Smooth muscle cell (in vitro differentiated cells): ENCODE data around the gene GNAI1. TPM values are rescaled to one million over a fixed set of nuclear protein-coding genes. Genes with fewer than 3 reads are reported as not detected.

Experiments used
- DNase-seq: peaks from one replicate; lab custom pipeline; 2025; ENCODE audit not compliant: unreplicated experiment; lab: John Stamatoyannopoulos, UW
- H2AFZ ChIP-seq: fragments of 200-600 bp; sonication (generic); 2 replicates; pipeline ENCODE4 v1.6.0; 2016; ENCODE audit warnings: antibody characterized with exemption, low read depth, mild to moderate bottlenecking
- H3F3A ChIP-seq: fragments of 200-600 bp; sonication (generic); 2 replicates; pipeline ENCODE4 v1.6.0; 2017; ENCODE audit warnings: antibody characterized with exemption, low read depth
- H3K27ac ChIP-seq: fragments of 200-600 bp; sonication (generic); 2 replicates; pipeline ENCODE4 v1.5.1; 2016; ENCODE audit warnings: low read depth, mild to moderate bottlenecking
- H3K27me3 ChIP-seq: fragments of 200-600 bp; sonication (generic); 2 replicates; pipeline ENCODE4 v1.6.1; 2016; ENCODE audit warnings: low read depth, mild to moderate bottlenecking
- H3K36me3 ChIP-seq: fragments of 200-600 bp; sonication (generic); 2 replicates; pipeline ENCODE4 v1.5.1; 2016; ENCODE audit warnings: low read depth
- H3K4me1 ChIP-seq: fragments of 200-600 bp; sonication (generic); 2 replicates; pipeline ENCODE4 v1.5.1; 2016; ENCODE audit warnings: low read depth
- H3K4me2 ChIP-seq: fragments of 200-600 bp; sonication (generic); 2 replicates; pipeline ENCODE4 v1.6.0; 2016; ENCODE audit warnings: mild to moderate bottlenecking
- H3K4me3 ChIP-seq: fragments of 200-600 bp; sonication (generic); 2 replicates; pipeline ENCODE4 v1.5.1; 2016; ENCODE audit warnings: mild to moderate bottlenecking
- H3K79me2 ChIP-seq: fragments of 200-600 bp; sonication (generic); 2 replicates; pipeline ENCODE4 v1.6.0; 2016; ENCODE audit warnings: low read depth, mild to moderate bottlenecking
- H3K9ac ChIP-seq: fragments of 200-600 bp; sonication (generic); 2 replicates; pipeline ENCODE4 v1.6.0; 2016; ENCODE audit warnings: low read depth
- H3K9me3 ChIP-seq: fragments of 200-600 bp; sonication (generic); replicated peaks from 2 replicates; pipeline ENCODE4 v1.5.1; 2016; ENCODE audit warnings: low read depth
- H4K20me1 ChIP-seq: fragments of 200-600 bp; sonication (generic); 2 replicates; pipeline ENCODE4 v1.6.0; 2016; ENCODE audit warnings: low read depth
- WGBS: methylation state at CpG from one replicate; pipeline ENCODE4 v1.1.7; 2016; ENCODE audit warnings: low lambda C conversion rate; 5-methylcytosine and 5-hydroxymethylcytosine counted together
- polyA plus RNA-seq: library from polyadenylated mRNA; unstranded; fragments of >200 nt; fragmentation: Nextera tagmentation; extraction: Ambion mirVana; gene quantifications from 2 replicates; pipeline ENCODE4 v1.2.1, GENCODE V29; 2016
- total RNA-seq: library from RNA; depleted of rRNA; stranded (reverse); fragments of >200 nt; gene quantifications from 2 replicates; pipeline ENCODE4 v1.2.3, GENCODE V29; 2014
- TF ChIP-seq, protein P1 (sequence below): fragments of 200-600 bp; sonication (generic); IDR thresholded peaks from 2 replicates; pipeline ENCODE4 v1.5.1; 2017; ENCODE audit warnings: borderline replicate concordance, mild to moderate bottlenecking, antibody characterized with exemption; ENCODE audit not compliant: insufficient read depth, poor library complexity, severe bottlenecking

The GNAI1 gene
- total and polyA plus RNA-seq, 2 experiments from 2014 or later: 204 to 223 TPM

DNA sequence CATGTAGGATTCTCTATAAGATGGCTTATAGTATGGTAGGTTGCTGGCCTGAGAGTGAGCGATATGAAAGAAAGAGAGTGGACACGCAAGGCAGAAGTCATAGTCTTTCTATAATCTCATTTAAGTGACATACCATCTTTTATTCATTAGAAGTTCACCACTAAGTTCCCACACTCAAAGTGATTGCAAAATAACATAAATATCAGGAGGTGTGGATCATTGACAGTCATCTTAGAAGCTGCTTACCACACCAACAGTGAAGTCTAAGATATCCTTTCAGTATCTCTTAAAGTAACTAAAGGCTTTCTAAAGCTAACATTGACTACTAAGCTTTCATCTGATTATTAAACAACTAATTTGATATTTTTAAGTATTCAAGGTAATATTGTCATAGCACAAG, 36.9 kb upstream of the GNAI1 start:
- Histone ChIP-seq H4K20me1 (no peaks in the 10 kb centered on the region), H3K9ac (no peak overlapping the region), H3K4me3 (no peak overlapping the region), H3F3A (no peaks in the 10 kb centered on the region), H3K36me3 (no peaks in the 10 kb centered on the region), H2AFZ (peak overlapping the region; percentile 5), H3K79me2 (no peaks in the 10 kb centered on the region), H3K4me1 (no peaks in the 10 kb centered on the region), H3K9me3 (no peaks in the 10 kb centered on the region), H3K27me3 (no peaks in the 10 kb centered on the region), H3K4me2 (no peak overlapping the region), H3K27ac (no peak overlapping the region)
- DNase-seq: no peak
- 85% methylated on average over 2 of the region's 2 CpGs for WGBS
- TF ChIP-seq, protein P1, sequence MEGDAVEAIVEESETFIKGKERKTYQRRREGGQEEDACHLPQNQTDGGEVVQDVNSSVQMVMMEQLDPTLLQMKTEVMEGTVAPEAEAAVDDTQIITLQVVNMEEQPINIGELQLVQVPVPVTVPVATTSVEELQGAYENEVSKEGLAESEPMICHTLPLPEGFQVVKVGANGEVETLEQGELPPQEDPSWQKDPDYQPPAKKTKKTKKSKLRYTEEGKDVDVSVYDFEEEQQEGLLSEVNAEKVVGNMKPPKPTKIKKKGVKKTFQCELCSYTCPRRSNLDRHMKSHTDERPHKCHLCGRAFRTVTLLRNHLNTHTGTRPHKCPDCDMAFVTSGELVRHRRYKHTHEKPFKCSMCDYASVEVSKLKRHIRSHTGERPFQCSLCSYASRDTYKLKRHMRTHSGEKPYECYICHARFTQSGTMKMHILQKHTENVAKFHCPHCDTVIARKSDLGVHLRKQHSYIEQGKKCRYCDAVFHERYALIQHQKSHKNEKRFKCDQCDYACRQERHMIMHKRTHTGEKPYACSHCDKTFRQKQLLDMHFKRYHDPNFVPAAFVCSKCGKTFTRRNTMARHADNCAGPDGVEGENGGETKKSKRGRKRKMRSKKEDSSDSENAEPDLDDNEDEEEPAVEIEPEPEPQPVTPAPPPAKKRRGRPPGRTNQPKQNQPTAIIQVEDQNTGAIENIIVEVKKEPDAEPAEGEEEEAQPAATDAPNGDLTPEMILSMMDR: no peak

DNA sequence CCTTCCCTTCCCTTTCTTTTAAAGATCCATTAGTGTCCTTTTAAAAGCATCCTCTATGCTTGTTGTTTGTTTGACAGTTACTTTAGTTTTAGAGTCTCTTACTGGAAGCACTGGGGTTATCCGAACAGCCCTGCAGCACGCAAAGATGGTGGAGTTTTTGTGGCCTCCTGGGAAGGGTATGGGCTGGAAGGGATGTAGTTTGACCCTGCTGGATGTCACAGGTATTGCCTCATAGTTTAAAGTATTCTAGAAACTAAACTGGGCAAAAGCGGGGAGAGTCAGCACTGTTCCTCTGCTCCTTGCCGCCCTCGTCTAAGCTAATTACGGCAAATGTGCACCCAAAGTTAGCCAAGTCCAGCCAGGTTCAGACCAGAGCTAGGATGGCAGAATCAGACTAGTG, 35.8 kb upstream of the GNAI1 start:
- Histone ChIP-seq H3K9me3 (no peaks in the 10 kb centered on the region), H3K36me3 (no peaks in the 10 kb centered on the region), H3K27me3 (no peaks in the 10 kb centered on the region), H3K27ac (no peak overlapping the region), H3K4me3 (no peak overlapping the region), H3K4me1 (no peaks in the 10 kb centered on the region), H3F3A (no peaks in the 10 kb centered on the region), H4K20me1 (no peaks in the 10 kb centered on the region), H3K79me2 (no peaks in the 10 kb centered on the region), H3K9ac (no peak overlapping the region), H2AFZ (peak overlapping the region; percentile 10), H3K4me2 (no peak overlapping the region)
- 89% methylated on average over 6 of the region's 6 CpGs for WGBS
- DNase-seq: no peak
- TF ChIP-seq, protein P1: peak; percentile 11

DNA sequence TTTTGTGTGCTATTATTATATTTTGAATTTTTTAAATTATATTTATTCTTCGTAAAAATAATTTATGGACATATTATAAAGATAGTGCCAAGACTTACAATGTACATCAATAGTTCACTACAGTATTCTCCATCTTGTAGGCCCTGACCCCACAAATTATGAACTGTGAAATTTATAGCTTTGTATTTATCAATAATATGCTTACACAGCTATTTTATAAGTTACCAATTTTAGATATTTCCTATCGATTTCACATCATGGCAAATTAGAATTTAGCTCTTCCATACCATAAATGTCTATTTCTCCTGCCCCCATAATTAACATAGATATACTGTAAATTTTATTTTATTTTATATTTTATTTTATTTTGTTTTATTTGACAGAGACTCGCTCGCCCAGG, 34.4 kb upstream of the GNAI1 start:
- Histone ChIP-seq H3K36me3 (no peaks in the 10 kb centered on the region), H3K79me2 (no peaks in the 10 kb centered on the region), H3K4me3 (no peak overlapping the region), H3K27me3 (no peaks in the 10 kb centered on the region), H3K4me1 (no peaks in the 10 kb centered on the region), H3K9me3 (no peaks in the 10 kb centered on the region), H2AFZ (no peak overlapping the region), H3F3A (no peaks in the 10 kb centered on the region), H3K9ac (no peak overlapping the region), H3K27ac (no peak overlapping the region), H4K20me1 (no peaks in the 10 kb centered on the region), H3K4me2 (no peak overlapping the region)
- 96% methylated on average over 4 of the region's 4 CpGs for WGBS
- DNase-seq: no peak
- TF ChIP-seq, protein P1: no peak

DNA sequence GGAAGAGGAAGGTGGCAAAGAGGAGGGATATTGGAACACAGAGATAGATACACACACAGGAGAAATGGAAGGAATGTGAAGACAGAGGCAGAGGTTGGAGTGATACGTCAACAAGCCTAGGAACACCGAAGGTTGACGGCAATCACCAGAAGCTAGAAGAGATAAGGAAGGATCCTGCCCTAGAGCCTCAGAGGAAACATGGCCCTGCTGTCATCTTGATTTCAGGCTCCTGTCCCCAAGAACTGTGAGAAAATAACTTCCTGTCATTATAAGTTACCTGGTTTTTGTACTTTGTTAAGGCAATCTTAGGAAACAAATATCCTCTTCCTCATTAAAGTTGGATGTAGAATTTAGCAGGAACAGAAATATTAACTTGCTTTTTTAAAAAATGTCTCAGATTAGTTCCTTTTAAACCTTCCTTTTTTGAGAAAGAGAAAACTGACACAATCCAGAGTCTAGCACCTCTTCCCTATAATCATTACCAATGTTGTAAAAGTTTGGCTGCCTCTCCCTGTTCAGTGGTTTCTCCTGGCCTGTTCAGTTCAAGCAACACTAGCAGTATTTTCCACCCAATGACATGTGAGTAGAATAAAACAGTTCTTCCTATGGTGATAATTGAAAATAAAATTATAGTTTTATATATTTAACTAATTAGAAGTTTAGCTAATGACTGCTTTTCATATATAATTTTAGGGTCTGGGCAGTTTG, 28.8 kb upstream of the GNAI1 start:
- H4K20me1 ChIP-seq: no peaks in the 10 kb centered on the region
- no peaks in the 10 kb centered on the region for H3F3A ChIP-seq
- no peak overlapping the region for H3K4me2 ChIP-seq
- H3K9ac ChIP-seq: no peak overlapping the region
- H2AFZ ChIP-seq: peak overlapping the region; percentile 53
- no peak for DNase-seq
- no peaks in the 10 kb centered on the region for H3K79me2 ChIP-seq
- TF ChIP-seq, protein P1: no peak
- no peaks in the 10 kb centered on the region for H3K36me3 ChIP-seq
- no peaks in the 10 kb centered on the region for H3K9me3 ChIP-seq
- H3K27ac ChIP-seq: no peak overlapping the region
- no peaks in the 10 kb centered on the region for H3K4me1 ChIP-seq
- no peak overlapping the region for H3K4me3 ChIP-seq
- 60% methylated on average over 3 of the region's 3 CpGs for WGBS
- H3K27me3 ChIP-seq: no peaks in the 10 kb centered on the region
